HepG2 (cell line): ENCODE data around the gene CLIP2. TPM values are rescaled to one million over a fixed set of nuclear protein-coding genes. Genes with fewer than 3 reads are reported as not detected.

Source experiments
- AGO2 ChIP-seq: fragments of 200-400 bp; formaldehyde crosslinking; optimal IDR thresholded peaks from 2 replicates; pipeline ENCODE3; 2017; ENCODE audit warnings: mild to moderate bottlenecking, low read depth, low read length, moderate library complexity
- BCL3 ChIP-seq: sonication (generic); formaldehyde crosslinking; IDR thresholded peaks from 2 replicates; pipeline ENCODE4 v1.5.1; 2020; ENCODE audit warnings: mild to moderate bottlenecking, missing genetic modification reagents, moderate library complexity
- HDAC1 ChIP-seq: sonication (generic); formaldehyde crosslinking; IDR thresholded peaks from 2 replicates; pipeline ENCODE4 v1.5.1; 2020; ENCODE audit warnings: mild to moderate bottlenecking, missing genetic modification reagents
- KMT2A ChIP-seq: sonication (generic); formaldehyde crosslinking; IDR thresholded peaks from 2 replicates; pipeline ENCODE4 v1.4.0; 2020; ENCODE audit warnings: missing genetic modification reagents
- POGK ChIP-seq: sonication (generic); formaldehyde crosslinking; conservative IDR thresholded peaks from 2 replicates; pipeline ENCODE4 v1.8.0; 2022; ENCODE audit warnings: mild to moderate bottlenecking, moderate library complexity, missing genetic modification reagents
- RARA ChIP-seq: IDR thresholded peaks from 2 replicates; pipeline ENCODE4 v1.6.1; 2016; ENCODE audit warnings: missing genetic modification reagents, missing compliant biosample characterization
- YY1 ChIP-seq: IDR thresholded peaks from 2 replicates; pipeline ENCODE4 v1.6.1; 2011; ENCODE audit warnings: low read length, low read depth, moderate library complexity, mild to moderate bottlenecking; ENCODE audit not compliant: insufficient read depth, insufficient replicate concordance
- ZNF331 ChIP-seq: sonication (generic); formaldehyde crosslinking; IDR thresholded peaks from 2 replicates; pipeline ENCODE4 v1.4.0; 2020; ENCODE audit warnings: missing genetic modification reagents
- polyA plus RNA-seq, 8 experiments: library from polyadenylated mRNA; depleted of rRNA in 3 of 8; stranded (reverse) in 7 of 8; unstranded in 1 of 8; fragments of >200 nt; fragmentation: Illumina TruSeq in 4 of 8; extraction: Trizol in 4 of 8; gene quantifications; 2 replicates each; pipeline versions ENCODE4 v1.2.1 to v1.2.3, GENCODE V29; 2011 to 2016; ENCODE audit warnings: low read depth in 4 of 8, missing spikeins in 1 of 8, mixed read lengths in 1 of 8; ENCODE audit not compliant: insufficient read depth in 1 of 8
- total RNA-seq, 5 experiments: library from RNA; depleted of rRNA; stranded (reverse); fragments of >200 nt; fragmentation: Illumina TruSeq; extraction: Trizol; gene quantifications; 2 replicates each; pipeline ENCODE4 v1.2.3, GENCODE V29; 2016; ENCODE audit warnings: low read depth in 1 of 5
- TF ChIP-seq, protein P1 (sequence below): sonication (generic); formaldehyde crosslinking; IDR thresholded peaks from one replicate; pipeline ENCODE4 v1.5.1; 2020; ENCODE audit warnings: mild to moderate bottlenecking, missing genetic modification reagents; ENCODE audit errors: not compliant biosample characterization
- TF ChIP-seq, protein P2 (sequence below): sonication (generic); formaldehyde crosslinking; IDR thresholded peaks from 2 replicates; pipeline ENCODE4 v1.5.0; 2020; ENCODE audit warnings: missing genetic modification reagents
- TF ChIP-seq, protein P3 (sequence below): sonication (generic); formaldehyde crosslinking; IDR thresholded peaks from 2 replicates; pipeline ENCODE4 v1.4.0; 2020; ENCODE audit warnings: missing genetic modification reagents

Gene CLIP2
- total and polyA plus RNA-seq, 2 of the 13 experiments (the other 11 are each of a cell fraction or from before 2014, with no cell fraction given) = 6.5 to 17.4 TPM

- TF ChIP-seq, protein P1, sequence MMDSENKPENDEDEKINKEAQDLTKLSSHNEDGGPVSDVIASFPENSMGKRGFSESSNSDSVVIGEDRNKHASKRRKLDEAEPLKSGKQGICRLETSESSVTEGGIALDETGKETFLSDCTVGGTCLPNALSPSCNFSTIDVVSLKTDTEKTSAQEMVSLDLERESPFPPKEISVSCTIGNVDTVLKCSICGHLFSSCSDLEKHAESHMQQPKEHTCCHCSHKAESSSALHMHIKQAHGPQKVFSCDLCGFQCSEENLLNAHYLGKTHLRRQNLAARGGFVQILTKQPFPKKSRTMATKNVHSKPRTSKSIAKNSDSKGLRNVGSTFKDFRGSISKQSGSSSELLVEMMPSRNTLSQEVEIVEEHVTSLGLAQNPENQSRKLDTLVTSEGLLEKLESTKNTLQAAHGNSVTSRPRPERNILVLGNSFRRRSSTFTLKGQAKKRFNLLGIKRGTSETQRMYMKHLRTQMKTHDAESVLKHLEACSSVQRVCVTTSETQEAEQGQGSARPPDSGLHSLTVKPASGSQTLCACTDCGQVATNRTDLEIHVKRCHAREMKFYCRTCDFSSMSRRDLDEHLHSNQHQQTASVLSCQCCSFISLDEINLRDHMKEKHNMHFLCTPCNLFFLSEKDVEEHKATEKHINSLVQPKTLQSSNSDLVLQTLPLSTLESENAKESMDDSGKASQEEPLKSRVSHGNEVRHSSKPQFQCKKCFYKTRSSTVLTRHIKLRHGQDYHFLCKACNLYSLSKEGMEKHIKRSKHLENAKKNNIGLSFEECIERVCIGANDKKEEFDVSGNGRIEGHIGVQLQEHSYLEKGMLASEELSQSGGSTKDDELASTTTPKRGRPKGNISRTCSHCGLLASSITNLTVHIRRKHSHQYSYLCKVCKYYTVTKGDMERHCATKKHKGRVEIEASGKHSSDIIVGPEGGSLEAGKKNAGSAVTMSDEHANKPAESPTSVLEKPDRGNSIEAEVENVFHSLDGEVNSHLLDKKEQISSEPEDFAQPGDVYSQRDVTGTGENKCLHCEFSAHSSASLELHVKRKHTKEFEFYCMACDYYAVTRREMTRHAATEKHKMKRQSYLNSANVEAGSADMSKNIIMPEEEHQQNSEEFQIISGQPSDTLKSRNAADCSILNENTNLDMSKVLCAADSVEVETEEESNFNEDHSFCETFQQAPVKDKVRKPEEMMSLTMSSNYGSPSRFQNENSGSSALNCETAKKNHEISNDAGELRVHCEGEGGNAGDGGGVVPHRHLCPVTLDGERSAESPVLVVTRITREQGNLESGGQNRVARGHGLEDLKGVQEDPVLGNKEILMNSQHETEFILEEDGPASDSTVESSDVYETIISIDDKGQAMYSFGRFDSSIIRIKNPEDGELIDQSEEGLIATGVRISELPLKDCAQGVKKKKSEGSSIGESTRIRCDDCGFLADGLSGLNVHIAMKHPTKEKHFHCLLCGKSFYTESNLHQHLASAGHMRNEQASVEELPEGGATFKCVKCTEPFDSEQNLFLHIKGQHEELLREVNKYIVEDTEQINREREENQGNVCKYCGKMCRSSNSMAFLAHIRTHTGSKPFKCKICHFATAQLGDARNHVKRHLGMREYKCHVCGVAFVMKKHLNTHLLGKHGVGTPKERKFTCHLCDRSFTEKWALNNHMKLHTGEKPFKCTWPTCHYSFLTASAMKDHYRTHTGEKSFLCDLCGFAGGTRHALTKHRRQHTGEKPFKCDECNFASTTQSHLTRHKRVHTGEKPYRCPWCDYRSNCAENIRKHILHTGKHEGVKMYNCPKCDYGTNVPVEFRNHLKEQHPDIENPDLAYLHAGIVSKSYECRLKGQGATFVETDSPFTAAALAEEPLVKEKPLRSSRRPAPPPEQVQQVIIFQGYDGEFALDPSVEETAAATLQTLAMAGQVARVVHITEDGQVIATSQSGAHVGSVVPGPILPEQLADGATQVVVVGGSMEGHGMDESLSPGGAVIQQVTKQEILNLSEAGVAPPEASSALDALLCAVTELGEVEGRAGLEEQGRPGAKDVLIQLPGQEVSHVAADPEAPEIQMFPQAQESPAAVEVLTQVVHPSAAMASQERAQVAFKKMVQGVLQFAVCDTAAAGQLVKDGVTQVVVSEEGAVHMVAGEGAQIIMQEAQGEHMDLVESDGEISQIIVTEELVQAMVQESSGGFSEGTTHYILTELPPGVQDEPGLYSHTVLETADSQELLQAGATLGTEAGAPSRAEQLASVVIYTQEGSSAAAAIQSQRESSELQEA (CRISPR knock-in tag) = no peak
- TF ChIP-seq, protein P2, sequence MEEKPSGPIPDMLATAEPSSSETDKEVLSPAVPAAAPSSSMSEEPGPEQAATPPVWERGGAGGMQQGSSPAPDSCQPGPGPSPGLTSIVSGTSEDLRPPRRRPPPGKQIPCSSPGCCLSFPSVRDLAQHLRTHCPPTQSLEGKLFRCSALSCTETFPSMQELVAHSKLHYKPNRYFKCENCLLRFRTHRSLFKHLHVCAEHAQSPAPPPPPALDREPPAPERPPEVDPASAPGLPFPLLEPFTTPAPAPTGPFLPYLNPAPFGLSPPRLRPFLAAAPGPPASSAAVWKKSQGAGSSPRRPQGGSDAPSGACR (CRISPR knock-in tag) = 0 out of 2 replicates have a peak, but pooled peaks have one; percentile 24
- TF ChIP-seq POGK (CRISPR knock-in tag) (0 out of 2 replicates have a peak, but pooled peaks have one; percentile 33), YY1 (peak; percentile 6), AGO2 (peak; percentile 76), BCL3 (peak; percentile 29; the same call in 1 of the 2 replicates), KMT2A (0 out of 2 replicates have a peak, but pooled peaks have one; percentile 7), HDAC1 (peak; percentile 18; the same call in 1 of the 2 replicates), RARA (CRISPR knock-in tag) (0 out of 2 replicates have a peak, but pooled peaks have one; percentile 2), ZNF331 (no peak)
- TF ChIP-seq, protein P3, sequence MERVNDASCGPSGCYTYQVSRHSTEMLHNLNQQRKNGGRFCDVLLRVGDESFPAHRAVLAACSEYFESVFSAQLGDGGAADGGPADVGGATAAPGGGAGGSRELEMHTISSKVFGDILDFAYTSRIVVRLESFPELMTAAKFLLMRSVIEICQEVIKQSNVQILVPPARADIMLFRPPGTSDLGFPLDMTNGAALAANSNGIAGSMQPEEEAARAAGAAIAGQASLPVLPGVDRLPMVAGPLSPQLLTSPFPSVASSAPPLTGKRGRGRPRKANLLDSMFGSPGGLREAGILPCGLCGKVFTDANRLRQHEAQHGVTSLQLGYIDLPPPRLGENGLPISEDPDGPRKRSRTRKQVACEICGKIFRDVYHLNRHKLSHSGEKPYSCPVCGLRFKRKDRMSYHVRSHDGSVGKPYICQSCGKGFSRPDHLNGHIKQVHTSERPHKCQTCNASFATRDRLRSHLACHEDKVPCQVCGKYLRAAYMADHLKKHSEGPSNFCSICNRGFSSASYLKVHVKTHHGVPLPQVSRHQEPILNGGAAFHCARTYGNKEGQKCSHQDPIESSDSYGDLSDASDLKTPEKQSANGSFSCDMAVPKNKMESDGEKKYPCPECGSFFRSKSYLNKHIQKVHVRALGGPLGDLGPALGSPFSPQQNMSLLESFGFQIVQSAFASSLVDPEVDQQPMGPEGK (CRISPR knock-in tag) = peak; percentile 72
These were observed 699 bp downstream of the CLIP2 start (continued) for GRCh38 chr7:74289659-74290552.
